HG02623 (cell line): ENCODE measurements around the gene YIPF3.
"Not testable (repeated sequence)": the region's sequence is repeated elsewhere in the genome, so short reads cannot be mapped to it uniquely, and the experiment has no call there.

Source experiments
- ATAC-seq: cut with Tn5 transposase; IDR thresholded peaks from one replicate; pipeline ENCODE4 v1.9.1; 2021; ENCODE audit warnings: moderate library complexity; ENCODE audit not compliant: unreplicated experiment

The YIPF3 gene

GRCh38 chr6:43467265-43467664, 49.5 kb downstream of the YIPF3 start:
- not testable (repeated sequence) for ATAC-seq

- no peak for ATAC-seq
Measured at GRCh38 chr6:43465948-43466347, 50.8 kb downstream of the YIPF3 start.

- ATAC-seq: no peak
Measured at GRCh38 chr6:43464337-43464736, 52.4 kb downstream of the YIPF3 start.

- ATAC-seq: no peak
Measured at GRCh38 chr6:43461936-43462335, 54.8 kb downstream of the YIPF3 start.
